Upper lobe of left lung (tissue), 6 donors: ENCODE measurements around the gene CKM. TPM values are rescaled to one million over a fixed set of nuclear protein-coding genes. Genes with fewer than 3 reads are reported as not detected.
A peak's percentile ranks its signal among the peaks of the same experiment; 100 is the strongest.
"Not testable (repeated sequence)": the region's sequence is repeated elsewhere in the genome, so short reads cannot be mapped to it uniquely, and the experiment has no call there.

ENCODE experiments used
- ATAC-seq, 2 donors: fragments of 200-7000 bp; cut with Tn5 transposase; one replicate each; pipeline ENCODE4 v1.9.1; 2022; ENCODE audit warnings: mild to moderate bottlenecking in 2 of 2, moderate library complexity in 2 of 2; ENCODE audit not compliant: low FRiP score in 2 of 2
- DNase-seq, 2 donors: peaks; one replicate each; pipeline ENCODE4 v3.0.0-alpha.2; 2019 to 2020
- H3K27ac ChIP-seq, 4 donors: fragments of 200-600 bp; sonication (generic); one replicate each; pipeline ENCODE4 v1.5.1; 2016 to 2019
- H3K27me3 ChIP-seq, 4 donors: fragments of 200-600 bp; sonication (generic); one replicate each; pipeline ENCODE4 v1.5.1; 2017 to 2019
- H3K36me3 ChIP-seq, 4 donors: fragments of 200-600 bp; sonication (generic); one replicate each; pipeline ENCODE4 v1.5.1; 2016 to 2019
- H3K4me1 ChIP-seq, 4 donors: fragments of 200-600 bp; sonication (generic); one replicate each; pipeline ENCODE4 v1.5.1; 2018 to 2019
- H3K4me3 ChIP-seq, 4 donors: fragments of 200-600 bp; sonication (generic); one replicate each; pipeline ENCODE4 v1.5.1; 2017 to 2019; ENCODE audit warnings: mild to moderate bottlenecking in 2 of 4, moderate library complexity in 1 of 4
- H3K9me3 ChIP-seq, 4 donors: fragments of 200-600 bp; sonication (generic); one replicate each; pipeline ENCODE4 v1.5.1; 2018 to 2019
- EP300 ChIP-seq, 4 donors: sonication (generic); formaldehyde crosslinking; IDR thresholded peaks; one replicate each; pipeline ENCODE4 v1.5.1; 2017; ENCODE audit warnings: antibody characterized with exemption in 4 of 4, control low read depth in 2 of 4
- POLR2A ChIP-seq, 4 donors: fragments of 450-650 bp; IDR thresholded peaks; one replicate each; pipeline ENCODE4 v1.5.1; 2016 to 2017; ENCODE audit warnings: antibody characterized with exemption in 4 of 4, mild to moderate bottlenecking in 2 of 4
- POLR2AphosphoS5 ChIP-seq, 2 donors: sonication (generic); formaldehyde crosslinking; IDR thresholded peaks; one replicate each; pipeline ENCODE4 v1.5.1; 2017; ENCODE audit warnings: antibody characterized with exemption in 2 of 2
- WGBS, 2 donors: methylation state at CpG; one replicate each; pipeline ENCODE4 v1.1.5; 2017 to 2018; 5-methylcytosine and 5-hydroxymethylcytosine counted together
- total RNA-seq, 6 donors: library from RNA; depleted of rRNA in 4 of 6; stranded (reverse); fragments of >200 nt in 4 of 6; gene quantifications; one replicate each; pipeline versions ENCODE4 v1.1.0 to v1.2.1, GENCODE V29; 2016 to 2021
- TF ChIP-seq, protein P1 (sequence below), 6 experiments: fragments of 450-650 bp in 4 of 6; fragments of 200-600 bp in 2 of 6; sonication (generic) in 2 of 6; IDR thresholded peaks; one replicate each; pipeline ENCODE4 v1.5.1; 2016 to 2019; ENCODE audit warnings: antibody characterized with exemption in 6 of 6
- donor health status: DM: no; HTN: no; CAD: no; lungs with moderate emphysema.
- donor health status: DM: no; HTN: yes; CAD: no; lungs with severe emphysema.

Gene CKM
- total RNA-seq, 6 donors from 2014 or later: not detected

- Histone ChIP-seq H3K4me1 (peaks cover 0 to 17% (median 9%) of the 10 kb centered on the region in 4 donors), H3K36me3 (no peaks in the 10 kb centered on the region), H3K27me3 (peaks cover 0 to 23% (median 8%) of the 10 kb centered on the region in 4 donors), H3K4me3 (no peak overlapping the region), H3K27ac (no peak overlapping the region), H3K9me3 (no peaks in the 10 kb centered on the region)
- TF ChIP-seq POLR2A (IDR thresholded peaks at IDR 0.05) (no peak), POLR2AphosphoS5 (IDR thresholded peaks at IDR 0.05) (no peak), EP300 (IDR thresholded peaks at IDR 0.05) (no peak)
- TF ChIP-seq, protein P1, sequence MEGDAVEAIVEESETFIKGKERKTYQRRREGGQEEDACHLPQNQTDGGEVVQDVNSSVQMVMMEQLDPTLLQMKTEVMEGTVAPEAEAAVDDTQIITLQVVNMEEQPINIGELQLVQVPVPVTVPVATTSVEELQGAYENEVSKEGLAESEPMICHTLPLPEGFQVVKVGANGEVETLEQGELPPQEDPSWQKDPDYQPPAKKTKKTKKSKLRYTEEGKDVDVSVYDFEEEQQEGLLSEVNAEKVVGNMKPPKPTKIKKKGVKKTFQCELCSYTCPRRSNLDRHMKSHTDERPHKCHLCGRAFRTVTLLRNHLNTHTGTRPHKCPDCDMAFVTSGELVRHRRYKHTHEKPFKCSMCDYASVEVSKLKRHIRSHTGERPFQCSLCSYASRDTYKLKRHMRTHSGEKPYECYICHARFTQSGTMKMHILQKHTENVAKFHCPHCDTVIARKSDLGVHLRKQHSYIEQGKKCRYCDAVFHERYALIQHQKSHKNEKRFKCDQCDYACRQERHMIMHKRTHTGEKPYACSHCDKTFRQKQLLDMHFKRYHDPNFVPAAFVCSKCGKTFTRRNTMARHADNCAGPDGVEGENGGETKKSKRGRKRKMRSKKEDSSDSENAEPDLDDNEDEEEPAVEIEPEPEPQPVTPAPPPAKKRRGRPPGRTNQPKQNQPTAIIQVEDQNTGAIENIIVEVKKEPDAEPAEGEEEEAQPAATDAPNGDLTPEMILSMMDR (IDR thresholded peaks at IDR 0.05): no peak
- ATAC-seq: no peak
- WGBS, 2 donors: 89 to 90% methylated on average over 12 of the region's 12 CpGs
- DNase-seq: no peak
Observed at GRCh38 chr19:45320997-45321775, 1.5 kb downstream of the CKM start.

DNA sequence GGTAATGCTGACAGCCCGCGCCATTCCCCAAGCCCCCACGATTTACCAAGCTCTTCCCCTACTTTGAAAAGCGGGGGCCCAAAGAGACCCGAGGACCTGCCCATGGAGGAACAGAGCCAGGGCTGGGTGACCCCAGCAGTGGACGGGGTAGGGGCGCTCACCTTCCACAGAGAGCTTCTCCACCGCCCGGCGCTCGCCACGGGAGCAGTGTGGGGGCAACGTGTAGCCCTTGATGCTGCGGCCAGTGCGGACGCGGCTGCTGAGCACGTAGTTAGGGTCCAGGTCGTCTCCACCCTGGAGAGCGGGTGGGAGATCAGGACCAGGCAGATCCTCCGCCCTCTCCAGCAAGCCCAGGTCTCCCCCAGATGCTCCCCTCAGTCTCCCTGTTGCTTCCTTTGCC, 7.4 kb downstream of the CKM start:
- DNase-seq (no peak), ATAC-seq (no peak)
- TF ChIP-seq EP300 (IDR thresholded peaks at IDR 0.05) (no peak), POLR2AphosphoS5 (IDR thresholded peaks at IDR 0.05) (no peak), POLR2A (IDR thresholded peaks at IDR 0.05) (no peak)
- TF ChIP-seq, protein P1 (IDR thresholded peaks at IDR 0.05): no peak
- 62 to 80% methylated on average over 19 to 20 of the region's 21 CpGs for WGBS, 2 donors
- Histone ChIP-seq H3K9me3 (no peaks in the 10 kb centered on the region), H3K36me3 (no peaks in the 10 kb centered on the region), H3K4me3 (no peak overlapping the region), H3K4me1 (no peaks in the 10 kb centered on the region), H3K27me3 (no peaks in the 10 kb centered on the region), H3K27ac (no peak overlapping the region)

DNA sequence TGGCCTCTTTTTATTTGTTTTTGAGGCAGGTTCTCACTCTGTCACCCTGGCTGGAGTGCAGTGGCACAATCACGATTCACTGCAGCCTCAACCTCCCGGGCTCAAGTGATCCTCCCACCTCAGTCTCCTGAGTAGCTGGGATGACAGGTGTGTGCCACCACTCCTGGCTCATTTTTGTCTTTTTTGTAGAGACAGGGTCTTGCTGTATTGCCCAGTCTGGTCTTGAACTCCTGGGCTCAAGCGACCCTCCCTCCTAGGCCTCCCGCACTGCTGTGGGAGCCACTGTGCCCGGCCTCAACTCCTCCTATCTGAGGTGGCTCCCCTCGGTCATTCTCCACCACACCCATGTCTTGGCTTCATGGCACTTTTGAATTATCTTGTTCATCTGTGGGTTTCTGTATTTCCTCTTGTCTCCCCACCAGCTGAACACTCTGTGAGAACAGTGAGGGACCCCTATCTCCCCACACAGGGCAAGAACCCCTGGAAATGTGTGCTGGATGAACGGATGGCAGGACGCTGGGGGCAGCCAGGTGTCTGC, 7.9 kb downstream of the CKM start:
- no peaks in the 10 kb centered on the region for H3K4me1 ChIP-seq
- WGBS, 2 donors: 74 to 82% methylated on average over 8 of the region's 8 CpGs
- H3K36me3 ChIP-seq: no peaks in the 10 kb centered on the region
- no peak overlapping the region for H3K4me3 ChIP-seq
- no peak for TF ChIP-seq POLR2AphosphoS5 (IDR thresholded peaks at IDR 0.05)
- no peak for TF ChIP-seq EP300 (IDR thresholded peaks at IDR 0.05)
- TF ChIP-seq POLR2A (IDR thresholded peaks at IDR 0.05): no peak
- TF ChIP-seq, protein P1 (IDR thresholded peaks at IDR 0.05): no peak
- H3K27me3 ChIP-seq: no peaks in the 10 kb centered on the region
- H3K9me3 ChIP-seq: no peaks in the 10 kb centered on the region
- ATAC-seq (no peak), DNase-seq (no peak)
- no peak overlapping the region for H3K27ac ChIP-seq

DNA sequence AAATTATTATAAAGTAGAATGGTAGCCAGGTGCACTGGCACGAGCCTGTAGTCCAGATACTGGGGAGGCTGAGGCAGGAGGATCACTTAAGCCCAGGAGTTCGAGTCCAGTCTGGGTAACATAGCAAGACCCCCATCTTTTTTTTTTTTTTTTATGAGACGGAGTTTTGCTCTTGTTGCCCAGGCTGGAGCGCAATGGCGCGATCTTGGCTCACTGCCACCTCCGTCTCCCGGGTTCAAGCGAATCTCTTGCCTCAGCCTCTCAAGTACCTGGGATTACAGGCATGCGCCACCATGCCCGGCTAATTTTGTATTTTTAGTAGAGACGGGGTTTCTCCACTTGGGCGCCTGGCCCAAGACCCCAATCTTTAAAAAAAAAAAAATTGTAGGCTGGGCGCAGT, 10.4 kb downstream of the CKM start:
- not testable (repeated sequence) for H3K4me3 ChIP-seq, DNase-seq, H3K36me3 ChIP-seq, H3K27ac ChIP-seq, H3K9me3 ChIP-seq, ATAC-seq, H3K4me1 ChIP-seq, H3K27me3 ChIP-seq
- WGBS, 2 donors: 86 to 91% methylated on average over 14 of the region's 14 CpGs

- ATAC-seq (peak; percentile 20 to 26), DNase-seq (peak in 1 of 2 donors; percentile 83)
- 19 to 22% methylated on average over 7 to 18 of the region's 18 CpGs for WGBS, 2 donors
- Histone ChIP-seq H3K4me1 (no peaks in the 10 kb centered on the region), H3K27ac (no peak overlapping the region), H3K4me3 (no peak overlapping the region), H3K36me3 (no peaks in the 10 kb centered on the region), H3K9me3 (no peaks in the 10 kb centered on the region), H3K27me3 (no peaks in the 10 kb centered on the region)
- no peak for TF ChIP-seq EP300 (IDR thresholded peaks at IDR 0.05)
- TF ChIP-seq, protein P1 (IDR thresholded peaks at IDR 0.05): no peak
- TF ChIP-seq POLR2AphosphoS5 (IDR thresholded peaks at IDR 0.05): no peak
- TF ChIP-seq POLR2A (IDR thresholded peaks at IDR 0.05): no peak
Observed at GRCh38 chr19:45311621-45312020, 11.1 kb downstream of the CKM start.

DNA sequence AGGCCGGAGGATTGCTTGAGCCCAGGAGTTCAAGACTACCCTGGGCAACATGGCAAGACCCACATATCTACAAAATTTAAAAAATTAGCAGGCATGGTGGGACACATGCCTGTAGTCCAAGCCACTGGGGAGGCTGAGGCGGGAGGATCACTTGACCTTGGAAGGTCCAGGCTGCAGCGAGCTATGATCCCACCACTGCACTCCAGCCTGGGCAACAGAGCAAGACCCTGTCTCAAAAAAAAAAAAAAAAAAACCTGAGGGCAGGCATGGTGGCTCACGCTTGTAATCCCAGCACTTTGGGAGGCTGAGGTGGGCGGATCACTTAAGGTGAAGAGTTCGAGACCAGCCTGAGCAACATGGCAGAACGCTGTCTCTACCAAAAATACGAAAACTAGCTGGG, 13.4 kb downstream of the CKM start:
- 92 to 94% methylated on average over 8 of the region's 8 CpGs for WGBS, 2 donors
- H3K27me3 ChIP-seq, ATAC-seq, H3K4me1 ChIP-seq, H3K27ac ChIP-seq, H3K4me3 ChIP-seq, H3K9me3 ChIP-seq, DNase-seq, H3K36me3 ChIP-seq: not testable (repeated sequence)
